B cell (primary cell): ENCODE data around the gene CDH13. TPM values are rescaled to one million over a fixed set of nuclear protein-coding genes. Genes with fewer than 3 reads are reported as not detected.

Experiments
- ATAC-seq: fragments of 200-7000 bp; cut with Tn5 transposase; one replicate; pipeline ENCODE4 v1.10.0; 2021; ENCODE audit warnings: low read depth, mild to moderate bottlenecking, moderate number of reproducible peaks, moderate library complexity
- CTCF ChIA-PET: fragments of 350-600 bp; sonication (Branson Sonifier 250); formaldehyde crosslinking; loops from one replicate; lab custom pipeline; 2021; ENCODE audit warnings: antibody characterized with exemption, inconsistent platforms; lab: Charles Lee
- POLR2A ChIA-PET: fragments of 350-600 bp; sonication (Branson Sonifier 250); formaldehyde crosslinking; loops from one replicate; lab custom pipeline; 2021; ENCODE audit warnings: antibody characterized with exemption; lab: Charles Lee
- DNase-seq: peaks from one replicate; pipeline ENCODE4 v3.0.0; 2013
- H2AFZ ChIP-seq: 2 replicates; pipeline ENCODE4 v1.6.1; 2012; ENCODE audit warnings: mild to moderate bottlenecking, low read depth, low read length; ENCODE audit not compliant: insufficient read depth, poor library complexity, severe bottlenecking
- H3K27ac ChIP-seq, 2 donors: 1 replicate in 1 of 2; 2 replicates in 1 of 2; pipeline ENCODE4 v1.5.1; 2012 to 2013; ENCODE audit warnings: low read length in 2 of 2, mild to moderate bottlenecking in 2 of 2, moderate library complexity in 1 of 2
- H3K27me3 ChIP-seq, 4 experiments: fragments of 200-600 bp in 1 of 4; sonication (generic) in 1 of 4; replicated peaks in 1 of 4; 1 replicate in 2 of 4; 2 replicates in 2 of 4; pipeline versions ENCODE4 v1.6.1 to v1.7.0; 2013 to 2016; ENCODE audit warnings: low read length in 3 of 4, mild to moderate bottlenecking in 2 of 4, mixed read lengths in 1 of 4, moderate library complexity in 1 of 4; ENCODE audit not compliant: insufficient read depth in 4 of 4, control insufficient read depth in 3 of 4; ENCODE audit errors: control extremely low read depth in 1 of 4
- H3K36me3 ChIP-seq, 2 experiments: replicated peaks in 1 of 2; 1 replicate in 1 of 2; 2 replicates in 1 of 2; pipeline versions ENCODE4 v1.6.1 to v1.7.1; 2013; ENCODE audit warnings: low read length in 1 of 2; ENCODE audit not compliant: insufficient read depth in 2 of 2, control insufficient read depth in 1 of 2; ENCODE audit errors: control extremely low read depth in 1 of 2, extremely low read depth in 1 of 2
- H3K4me1 ChIP-seq, 2 donors: fragments of 200-600 bp in 1 of 2; sonication (generic) in 1 of 2; 1 replicate in 1 of 2; 2 replicates in 1 of 2; pipeline versions ENCODE4 v1.5.1 to v1.6.1; 2013 to 2017; ENCODE audit warnings: low read length in 2 of 2; ENCODE audit not compliant: control insufficient read depth in 2 of 2, insufficient read depth in 2 of 2
- H3K4me2 ChIP-seq: replicated peaks from 2 replicates; pipeline ENCODE3; 2012; ENCODE audit warnings: mild to moderate bottlenecking, low read depth, low read length; ENCODE audit not compliant: poor library complexity, severe bottlenecking
- H3K4me3 ChIP-seq, 5 experiments: fragments of 200-600 bp in 1 of 5; sonication (generic) in 1 of 5; 1 replicate in 3 of 5; 2 replicates in 2 of 5; pipeline versions ENCODE4 v1.5.1 to v1.7.0; 2011 to 2016; ENCODE audit warnings: low read length in 4 of 5, mild to moderate bottlenecking in 4 of 5, low read depth in 2 of 5, control low read depth in 1 of 5, moderate library complexity in 1 of 5; ENCODE audit not compliant: insufficient read depth in 1 of 5; ENCODE audit errors: control extremely low read depth in 1 of 5, extremely low read depth in 1 of 5
- H3K79me2 ChIP-seq: fragments of 200-600 bp; sonication (generic); one replicate; pipeline ENCODE4 v1.6.0; 2016; ENCODE audit warnings: low read length; ENCODE audit not compliant: control insufficient read depth, insufficient read depth
- H3K9ac ChIP-seq: fragments of 200-600 bp; sonication (generic); 2 replicates; pipeline ENCODE4 v1.6.1; 2017; ENCODE audit warnings: mild to moderate bottlenecking, low read length, moderate library complexity
- H3K9me3 ChIP-seq, 3 donors: one replicate each; pipeline versions ENCODE4 v1.6.1 to v1.7.1; 2013; ENCODE audit warnings: low read length in 2 of 3; ENCODE audit not compliant: control insufficient read depth in 2 of 3, insufficient read depth in 1 of 3; ENCODE audit errors: control extremely low read depth in 1 of 3
- H4K20me1 ChIP-seq: 2 replicates; pipeline ENCODE4 v1.6.0; 2012; ENCODE audit warnings: mild to moderate bottlenecking, low read length; ENCODE audit not compliant: insufficient read depth, control insufficient read depth, poor library complexity, severe bottlenecking
- H3K27ac Mint-ChIP-seq: one replicate; pipeline ENCODE4 v1.8.0; 2021; ENCODE audit warnings: mixed read lengths
- H3K27me3 Mint-ChIP-seq: one replicate; pipeline ENCODE4 v1.8.0; 2021; ENCODE audit warnings: mixed read lengths
- H3K4me1 Mint-ChIP-seq: one replicate; pipeline ENCODE4 v1.8.0; 2021; ENCODE audit warnings: mixed read lengths
- H3K4me3 Mint-ChIP-seq: one replicate; pipeline ENCODE4 v1.8.0; 2021; ENCODE audit warnings: mixed read lengths
- H3K9me3 Mint-ChIP-seq: one replicate; pipeline ENCODE4 v1.8.0; 2022; ENCODE audit warnings: mixed read lengths; ENCODE audit not compliant: insufficient read depth
- CTCF ChIP-seq: fragments of 200-600 bp; IDR thresholded peaks from one replicate; pipeline ENCODE4 v1.8.0; 2022; ENCODE audit warnings: antibody characterized with exemption, mild to moderate bottlenecking
- EZH2 ChIP-seq: IDR thresholded peaks from 2 replicates; pipeline ENCODE4 v1.6.1; 2012; ENCODE audit warnings: borderline replicate concordance, low read depth, mild to moderate bottlenecking, moderate library complexity, low read length; ENCODE audit not compliant: insufficient read depth, poor library complexity, severe bottlenecking
- WGBS: methylation state at CpG from one replicate; pipeline ENCODE4 v1.1.5; 2013; ENCODE audit warnings: missing lambda C conversion rate; ENCODE audit not compliant: insufficient coverage; 5-methylcytosine and 5-hydroxymethylcytosine counted together
- intact Hi-C: fragments of 100-400 bp; cut with micrococcal nuclease; formaldehyde crosslinking; loops from one replicate; pipeline ENCODE4 v1.10.0; 2022
- polyA plus RNA-seq: library from polyadenylated mRNA; depleted of rRNA; stranded (reverse); fragments of >200 nt; gene quantifications from 2 replicates; pipeline ENCODE4 v1.2.3, GENCODE V29; 2012
- total RNA-seq, 2 donors: library from RNA; stranded (reverse); fragments of 120-200 nt in 1 of 2; gene quantifications; 1 replicate in 1 of 2; 2 replicates in 1 of 2; pipeline versions ENCODE4 v1.2.3 to v1.2.4, GENCODE V29; 2013 to 2022

CDH13 gene
- total and polyA plus RNA-seq, 2 donors (not counting 1 experiment from before 2014, with no cell fraction given) = not detected

DNA sequence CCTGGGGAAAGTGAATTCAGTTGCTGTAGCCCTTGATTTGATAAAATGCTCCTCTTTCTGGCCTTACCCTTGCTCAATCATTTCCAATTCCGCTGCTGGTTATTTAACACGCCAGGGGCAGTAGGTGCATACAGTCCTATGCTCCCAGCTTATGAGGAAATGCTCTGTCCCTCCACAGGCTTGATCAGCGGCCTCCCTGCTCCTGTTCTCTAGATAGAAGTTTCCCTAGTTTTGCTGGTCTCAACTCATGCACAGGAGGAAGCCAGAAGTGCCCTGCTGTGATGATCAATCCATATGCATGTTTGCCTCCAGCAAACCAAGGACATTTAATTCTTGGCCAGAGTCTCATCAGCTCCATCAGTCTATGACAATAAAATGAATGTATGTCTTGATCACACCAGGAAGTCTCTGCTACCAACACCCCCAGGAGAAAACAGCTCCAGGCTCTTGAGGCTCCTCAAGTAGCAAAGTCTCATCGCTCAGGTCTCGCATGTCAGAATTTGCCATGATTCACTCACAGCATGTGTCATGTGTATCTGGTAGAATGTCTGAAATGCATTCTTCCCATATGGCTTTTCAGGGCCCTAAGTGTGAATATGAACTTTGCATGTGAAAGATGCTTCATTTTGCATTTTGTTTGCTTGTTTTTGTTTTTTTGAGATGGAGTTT is 208.9 kb downstream of the CDH13 start:
- H3K4me2 ChIP-seq = no peak overlapping the region
- no peak overlapping the region for H3K4me3 ChIP-seq
- no peak overlapping the region for H3K9ac ChIP-seq
- H3K36me3 ChIP-seq = no peaks in the 10 kb centered on the region
- no peak for DNase-seq
- Mint-ChIP-seq H3K4me1 (no peaks in the 10 kb centered on the region), H3K27me3 (no peaks in the 10 kb centered on the region), H3K4me3 (no peak overlapping the region), H3K9me3 (peaks cover 2% of the 10 kb centered on the region), H3K27ac (no peak overlapping the region)
- POLR2A ChIA-PET = no interaction called here
- TF ChIP-seq CTCF (no peak), EZH2 (no peak)
- WGBS = 88% methylated on average over 3 of the region's 5 CpGs
- H2AFZ ChIP-seq = no peak overlapping the region
- no peaks in the 10 kb centered on the region for H4K20me1 ChIP-seq
- no peaks in the 10 kb centered on the region for H3K9me3 ChIP-seq
- no peaks in the 10 kb centered on the region for H3K27me3 ChIP-seq
- no peak overlapping the region for H3K27ac ChIP-seq
- CTCF ChIA-PET = no interaction called here
- intact Hi-C loops = no loop called here
- no peak for ATAC-seq
- no peaks in the 10 kb centered on the region for H3K79me2 ChIP-seq
- no peaks in the 10 kb centered on the region for H3K4me1 ChIP-seq

GRCh38 chr16:82841108-82841507 is 214.3 kb downstream of the CDH13 start:
- Histone ChIP-seq H3K79me2 (no peaks in the 10 kb centered on the region), H4K20me1 (no peaks in the 10 kb centered on the region), H3K4me3 (no peak overlapping the region), H3K4me2 (no peak overlapping the region), H3K4me1 (no peaks in the 10 kb centered on the region), H3K9me3 (no peaks in the 10 kb centered on the region), H3K27ac (no peak overlapping the region), H2AFZ (no peak overlapping the region), H3K27me3 (no peaks in the 10 kb centered on the region), H3K9ac (no peak overlapping the region), H3K36me3 (no peaks in the 10 kb centered on the region)
- Mint-ChIP-seq H3K4me1 (no peaks in the 10 kb centered on the region), H3K4me3 (no peak overlapping the region), H3K27me3 (no peaks in the 10 kb centered on the region), H3K9me3 (peaks cover 2% of the 10 kb centered on the region), H3K27ac (no peak overlapping the region)
- TF ChIP-seq CTCF (no peak), EZH2 (no peak)
- POLR2A ChIA-PET = interaction anchor here (0.6 kb wide), 1 partner anchor 267 kb away, joined by 4 read pairs; no protein-coding TSS in a partner anchor
- no peak for DNase-seq
- 77% methylated on average over 3 of the region's 3 CpGs for WGBS
- ATAC-seq = no peak
- CTCF ChIA-PET = no interaction called here
- intact Hi-C loops = no loop called here
